SK-N-SH treated with all-trans-retinoic acid at 6 μM for 48 hours (cell line): ENCODE results near the gene SMARCD3.

Source experiments
- ATAC-seq: fragments of 200-7000 bp; cut with Tn5 transposase; 3 replicates; pipeline ENCODE4 v1.9.1; 2020; ENCODE audit warnings: mild to moderate bottlenecking, moderate library complexity
- ARNTL ChIP-seq: fragments of 450-650 bp; formaldehyde crosslinking; IDR thresholded peaks from 2 replicates; pipeline ENCODE4 v1.5.0; 2020; ENCODE audit warnings: low read depth, mild to moderate bottlenecking, moderate library complexity, borderline replicate concordance
- BACH2 ChIP-seq: fragments of 250-450 bp; sonication (Bioruptor Pico); IDR thresholded peaks from 2 replicates; pipeline ENCODE4 v1.9.0; 2021; ENCODE audit warnings: mild to moderate bottlenecking, borderline replicate concordance
- CREB5 ChIP-seq: fragments of 250-450 bp; sonication (Bioruptor Pico); IDR thresholded peaks from 2 replicates; pipeline ENCODE4 v1.5.1; 2020; ENCODE audit warnings: low read depth, mild to moderate bottlenecking, moderate library complexity
- CSDC2 ChIP-seq: fragments of 250-450 bp; sonication (Bioruptor Pico); IDR thresholded peaks from 2 replicates; pipeline ENCODE4 v1.5.0; 2020; ENCODE audit warnings: mild to moderate bottlenecking, moderate library complexity
- CSRNP3 ChIP-seq: fragments of 250-450 bp; sonication (Bioruptor Pico); IDR thresholded peaks from 2 replicates; pipeline ENCODE4 v1.5.1; 2021; ENCODE audit warnings: mild to moderate bottlenecking, moderate library complexity
- ESRRG ChIP-seq: fragments of 250-450 bp; sonication (Bioruptor Pico); IDR thresholded peaks from 2 replicates; pipeline ENCODE4 v1.6.1; 2021; ENCODE audit warnings: mild to moderate bottlenecking
- GLIS3 ChIP-seq: fragments of 250-450 bp; sonication (Bioruptor Pico); IDR thresholded peaks from 2 replicates; pipeline ENCODE4 v1.5.0; 2020; ENCODE audit warnings: mild to moderate bottlenecking, moderate library complexity
- ISL1 ChIP-seq: fragments of 250-450 bp; sonication (Bioruptor Pico); IDR thresholded peaks from 2 replicates; pipeline ENCODE4 v2.1.2; 2022; ENCODE audit warnings: mild to moderate bottlenecking, moderate library complexity
- OSR1 ChIP-seq: fragments of 250-450 bp; sonication (Bioruptor Pico); IDR thresholded peaks from 2 replicates; pipeline ENCODE4 v1.8.0; 2022; ENCODE audit warnings: moderate library complexity, mild to moderate bottlenecking, inconsistent platforms
- PATZ1 ChIP-seq: fragments of 250-450 bp; sonication (Bioruptor Pico); IDR thresholded peaks from 2 replicates; pipeline ENCODE4 v1.8.0; 2020; ENCODE audit warnings: mild to moderate bottlenecking, moderate library complexity, borderline replicate concordance
- PPARA ChIP-seq: fragments of 250-450 bp; sonication (Bioruptor Pico); IDR thresholded peaks from 2 replicates; pipeline ENCODE4 v1.5.0; 2020; ENCODE audit warnings: mild to moderate bottlenecking, borderline replicate concordance
- RARB ChIP-seq: fragments of 250-450 bp; sonication (Bioruptor Pico); IDR thresholded peaks from 2 replicates; pipeline ENCODE4 v1.8.0; 2021; ENCODE audit warnings: mild to moderate bottlenecking, moderate library complexity
- SNAI2 ChIP-seq: fragments of 250-450 bp; sonication (Bioruptor Pico); IDR thresholded peaks from 2 replicates; pipeline ENCODE4 v1.5.0; 2020; ENCODE audit warnings: mild to moderate bottlenecking, moderate library complexity
- TCF4 ChIP-seq: fragments of 250-450 bp; sonication (Bioruptor Pico); IDR thresholded peaks from 2 replicates; pipeline ENCODE4 v1.8.0; 2021; ENCODE audit warnings: mild to moderate bottlenecking, moderate library complexity, borderline replicate concordance
- TOX ChIP-seq: fragments of 250-450 bp; sonication (Bioruptor Pico); IDR thresholded peaks from 2 replicates; pipeline ENCODE4 v1.8.0; 2021; ENCODE audit warnings: mild to moderate bottlenecking, moderate library complexity, borderline replicate concordance
- TSHZ2 ChIP-seq: fragments of 250-450 bp; sonication (Bioruptor Pico); IDR thresholded peaks from 2 replicates; pipeline ENCODE4 v1.5.0; 2020; ENCODE audit warnings: mild to moderate bottlenecking, moderate library complexity
- ZC3H10 ChIP-seq: fragments of 250-450 bp; sonication (Bioruptor Pico); IDR thresholded peaks from 2 replicates; pipeline ENCODE4 v1.5.1; 2021; ENCODE audit warnings: mild to moderate bottlenecking, moderate library complexity
- ZFP3 ChIP-seq: fragments of 250-450 bp; sonication (Bioruptor Pico); IDR thresholded peaks from 2 replicates; pipeline ENCODE4 v1.5.0; 2020; ENCODE audit warnings: mild to moderate bottlenecking, moderate library complexity
- ZFP30 ChIP-seq: fragments of 450-650 bp; formaldehyde crosslinking; IDR thresholded peaks from 2 replicates; pipeline ENCODE4 v1.5.0; 2022; ENCODE audit warnings: mild to moderate bottlenecking, moderate library complexity
- ZNF565 ChIP-seq: fragments of 450-650 bp; formaldehyde crosslinking; conservative IDR thresholded peaks from 2 replicates; pipeline ENCODE4 v1.5.0; 2020; ENCODE audit warnings: low read depth, mild to moderate bottlenecking, moderate library complexity
- ZNF70 ChIP-seq: fragments of 450-650 bp; formaldehyde crosslinking; IDR thresholded peaks from 2 replicates; pipeline ENCODE4 v1.5.0; 2020; ENCODE audit warnings: mild to moderate bottlenecking, moderate library complexity
- ZNF8 ChIP-seq: fragments of 450-650 bp; formaldehyde crosslinking; IDR thresholded peaks from 2 replicates; pipeline ENCODE4 v1.5.0; 2020; ENCODE audit warnings: mild to moderate bottlenecking, moderate library complexity

The SMARCD3 gene

GRCh38 chr7:151260883-151261282 is 12.4 kb upstream of the SMARCD3 start:
- TF ChIP-seq ZC3H10 (CRISPR knock-in tag) (no peak), TOX (CRISPR knock-in tag) (no peak), SNAI2 (CRISPR knock-in tag) (no peak), ARNTL (CRISPR knock-in tag) (no peak), ESRRG (CRISPR knock-in tag) (no peak), PPARA (CRISPR knock-in tag) (no peak), ZFP3 (CRISPR knock-in tag) (no peak), ZNF8 (CRISPR knock-in tag) (no peak), GLIS3 (no peak), BACH2 (CRISPR knock-in tag) (no peak), ZFP30 (CRISPR knock-in tag) (no peak), CSDC2 (CRISPR knock-in tag) (no peak), CREB5 (CRISPR knock-in tag) (no peak), RARB (CRISPR knock-in tag) (no peak), TCF4 (CRISPR knock-in tag) (no peak), OSR1 (CRISPR knock-in tag) (no peak), ISL1 (CRISPR knock-in tag) (no peak), ZNF70 (CRISPR knock-in tag) (no peak), CSRNP3 (CRISPR knock-in tag) (no peak), TSHZ2 (CRISPR knock-in tag) (no peak)

GRCh38 chr7:151260471-151260870 is 12.0 kb upstream of the SMARCD3 start:
- ATAC-seq: no peak
- no peak for TF ChIP-seq ISL1 (CRISPR knock-in tag)
- no peak for TF ChIP-seq ZNF70 (CRISPR knock-in tag)
- no peak for TF ChIP-seq ZNF565 (CRISPR knock-in tag)
- no peak for TF ChIP-seq OSR1 (CRISPR knock-in tag)
- no peak for TF ChIP-seq ZFP3 (CRISPR knock-in tag)
- TF ChIP-seq GLIS3: no peak
- TF ChIP-seq PPARA (CRISPR knock-in tag): no peak
- no peak for TF ChIP-seq ZFP30 (CRISPR knock-in tag)
- TF ChIP-seq PATZ1: no peak
- no peak for TF ChIP-seq ZC3H10 (CRISPR knock-in tag)

More at GRCh38 chr7:151260883-151261282, 12.4 kb upstream of the SMARCD3 start:
- peak; percentile 15; the same call in 1 of the 3 replicates for ATAC-seq

GRCh38 chr7:151257990-151258389 is 9.5 kb upstream of the SMARCD3 start:
- ATAC-seq: no peak
- TF ChIP-seq ZNF565 (CRISPR knock-in tag) (no peak), ZNF70 (CRISPR knock-in tag) (no peak), ZFP3 (CRISPR knock-in tag) (no peak), OSR1 (CRISPR knock-in tag) (no peak), SNAI2 (CRISPR knock-in tag) (no peak), CSDC2 (CRISPR knock-in tag) (no peak), PATZ1 (no peak), CSRNP3 (CRISPR knock-in tag) (no peak), CREB5 (CRISPR knock-in tag) (no peak), ARNTL (CRISPR knock-in tag) (no peak), RARB (CRISPR knock-in tag) (no peak), TOX (CRISPR knock-in tag) (no peak), ESRRG (CRISPR knock-in tag) (no peak), ISL1 (CRISPR knock-in tag) (no peak), BACH2 (CRISPR knock-in tag) (no peak), ZNF8 (CRISPR knock-in tag) (no peak)
